ENCODE data around the gene GALC. TPM values are rescaled to one million over a fixed set of nuclear protein-coding genes. Genes with fewer than 3 reads are reported as not detected.

Gene GALC
- total RNA-seq, 1 donor from 2014 or later: 21.2 TPM

- peaks cover 2% of the 10 kb centered on the region for H3K27me3 ChIP-seq (ENCODE audit: insufficient read depth, low read length)
- Mint-ChIP-seq H3K9me3 (ENCODE audit: unreplicated experiment) (peaks cover 4% of the 10 kb centered on the region), H3K27me3 (ENCODE audit: low read depth, unreplicated experiment) (peaks cover 6% of the 10 kb centered on the region), H3K27ac (ENCODE audit: unreplicated experiment) (no peak overlapping the region), H3K4me1 (ENCODE audit: low read depth, unreplicated experiment) (no peaks in the 10 kb centered on the region), H3K4me3 (ENCODE audit: unreplicated experiment) (no peak overlapping the region), H3K36me3 (ENCODE audit: low read depth, unreplicated experiment) (no peaks in the 10 kb centered on the region)
- no peaks in the 10 kb centered on the region for H3K4me1 ChIP-seq (ENCODE audit: insufficient read depth, low read length)
- TF ChIP-seq CTCF (IDR thresholded peaks at IDR 0.05; ENCODE audit: insufficient read depth, low read depth, low read length): no peak
- no peak for TF ChIP-seq EZH2 (IDR thresholded peaks at IDR 0.05; ENCODE audit: insufficient read depth, low read length)
- no peak for DNase-seq (ENCODE audit: low read depth)
- H3K4me2 ChIP-seq (ENCODE audit: low read length): no peak overlapping the region
- no peak overlapping the region for H2AFZ ChIP-seq (ENCODE audit: low read depth, low read length)
- H3K36me3 ChIP-seq (ENCODE audit: insufficient read depth, low read length): no peaks in the 10 kb centered on the region
- no peaks in the 10 kb centered on the region for H4K20me1 ChIP-seq (ENCODE audit: insufficient read depth, low read length)
- H3K9ac ChIP-seq (ENCODE audit: low read length): no peak overlapping the region
- H3K79me2 ChIP-seq (ENCODE audit: insufficient read depth, low read length): no peaks in the 10 kb centered on the region
- no peak overlapping the region for H3K4me3 ChIP-seq (ENCODE audit: insufficient read depth, low read depth, low read length)
- FAIRE-seq: no peak
- no peaks in the 10 kb centered on the region for H3K9me3 ChIP-seq (ENCODE audit: insufficient read depth, low read depth, low read length)
- H3K27ac ChIP-seq (ENCODE audit: low read depth, low read length): no peak overlapping the region
These were observed 84.4 kb downstream of the GALC start for GRCh38 chr14:87908550-87908949.

GRCh38 chr14:87901652-87902051 is 91.3 kb downstream of the GALC start:
- Mint-ChIP-seq H3K9me3 (ENCODE audit: unreplicated experiment) (no peaks in the 10 kb centered on the region), H3K27me3 (ENCODE audit: low read depth, unreplicated experiment) (no peaks in the 10 kb centered on the region), H3K27ac (ENCODE audit: unreplicated experiment) (no peak overlapping the region), H3K4me1 (ENCODE audit: low read depth, unreplicated experiment) (peaks cover 8% of the 10 kb centered on the region), H3K4me3 (ENCODE audit: unreplicated experiment) (no peak overlapping the region), H3K36me3 (ENCODE audit: low read depth, unreplicated experiment) (no peaks in the 10 kb centered on the region)
- FAIRE-seq: no peak
- Histone ChIP-seq H3K4me3 (ENCODE audit: insufficient read depth, low read depth, low read length) (no peak overlapping the region), H3K4me2 (ENCODE audit: low read length) (no peak overlapping the region), H3K27ac (ENCODE audit: low read depth, low read length) (no peak overlapping the region), H2AFZ (ENCODE audit: low read depth, low read length) (no peak overlapping the region), H4K20me1 (ENCODE audit: insufficient read depth, low read length) (no peaks in the 10 kb centered on the region), H3K4me1 (ENCODE audit: insufficient read depth, low read length) (peaks cover 3% of the 10 kb centered on the region), H3K27me3 (ENCODE audit: insufficient read depth, low read length) (peaks cover 2% of the 10 kb centered on the region), H3K36me3 (ENCODE audit: insufficient read depth, low read length) (no peaks in the 10 kb centered on the region), H3K9me3 (ENCODE audit: insufficient read depth, low read depth, low read length) (no peaks in the 10 kb centered on the region), H3K9ac (ENCODE audit: low read length) (no peak overlapping the region), H3K79me2 (ENCODE audit: insufficient read depth, low read length) (no peaks in the 10 kb centered on the region)
- TF ChIP-seq EZH2 (IDR thresholded peaks at IDR 0.05; ENCODE audit: insufficient read depth, low read length): no peak
- DNase-seq (ENCODE audit: low read depth): no peak

- no peak overlapping the region for H3K27ac Mint-ChIP-seq (ENCODE audit: unreplicated experiment)
- no peaks in the 10 kb centered on the region for H3K9me3 ChIP-seq (ENCODE audit: insufficient read depth, low read depth, low read length)
- no peaks in the 10 kb centered on the region for H3K27me3 Mint-ChIP-seq (ENCODE audit: low read depth, unreplicated experiment)
- H3K36me3 Mint-ChIP-seq (ENCODE audit: low read depth, unreplicated experiment): no peaks in the 10 kb centered on the region
- FAIRE-seq (no peak), DNase-seq (ENCODE audit: low read depth) (peak; percentile 64)
- H3K4me3 Mint-ChIP-seq (ENCODE audit: unreplicated experiment): no peak overlapping the region
- peaks cover 12% of the 10 kb centered on the region for H3K4me1 Mint-ChIP-seq (ENCODE audit: low read depth, unreplicated experiment)
- H3K36me3 ChIP-seq (ENCODE audit: insufficient read depth, low read length): no peaks in the 10 kb centered on the region
- no peak overlapping the region for H2AFZ ChIP-seq (ENCODE audit: low read depth, low read length)
- no peak overlapping the region for H3K9ac ChIP-seq (ENCODE audit: low read length)
- H3K4me2 ChIP-seq (ENCODE audit: low read length): no peak overlapping the region
- no peaks in the 10 kb centered on the region for H3K9me3 Mint-ChIP-seq (ENCODE audit: unreplicated experiment)
- no peaks in the 10 kb centered on the region for H4K20me1 ChIP-seq (ENCODE audit: insufficient read depth, low read length)
- H3K4me3 ChIP-seq (ENCODE audit: insufficient read depth, low read depth, low read length): no peak overlapping the region
- no peak overlapping the region for H3K27ac ChIP-seq (ENCODE audit: low read depth, low read length)
- TF ChIP-seq EZH2 (IDR thresholded peaks at IDR 0.05; ENCODE audit: insufficient read depth, low read length) (no peak), CTCF (IDR thresholded peaks at IDR 0.05; ENCODE audit: insufficient read depth, low read depth, low read length) (no peak)
- H3K79me2 ChIP-seq (ENCODE audit: insufficient read depth, low read length): no peaks in the 10 kb centered on the region
- peaks cover 4% of the 10 kb centered on the region for H3K4me1 ChIP-seq (ENCODE audit: insufficient read depth, low read length)
- peaks cover 2% of the 10 kb centered on the region for H3K27me3 ChIP-seq (ENCODE audit: insufficient read depth, low read length)
These were observed 91.7 kb downstream of the GALC start for GRCh38 chr14:87901236-87901635.

Data from astrocyte (in vitro differentiated cells and primary cell).